Psoas muscle (tissue), 8 donors: ENCODE measurements around the gene CIITA. TPM values are rescaled to one million over a fixed set of nuclear protein-coding genes. Genes with fewer than 3 reads are reported as not detected.

Experiments used
- ATAC-seq, 4 donors: fragments of 200-7000 bp; cut with Tn5 transposase; one replicate each; pipeline ENCODE4 v1.9.1; 2020; ENCODE audit warnings: moderate library complexity in 3 of 4, mild to moderate bottlenecking in 2 of 4
- DNase-seq, 2 donors: peaks; one replicate each; pipeline ENCODE4 v3.0.0-alpha.2; 2020
- H3K27ac ChIP-seq: fragments of 200-600 bp; one replicate; pipeline ENCODE4 v1.8.0; 2022
- H3K27me3 ChIP-seq, 3 donors: fragments of 200-600 bp in 1 of 3; one replicate each; pipeline versions ENCODE4 v1.6.1 to v1.8.0; 2013 to 2022; ENCODE audit warnings: low read length in 2 of 3, mild to moderate bottlenecking in 2 of 3, moderate library complexity in 1 of 3; ENCODE audit not compliant: insufficient read depth in 3 of 3
- H3K36me3 ChIP-seq, 2 donors: fragments of 200-600 bp in 1 of 2; one replicate each; pipeline versions ENCODE4 v1.6.1 to v1.8.0; 2013 to 2022; ENCODE audit warnings: low read depth in 1 of 2, mild to moderate bottlenecking in 1 of 2, moderate library complexity in 1 of 2; ENCODE audit not compliant: insufficient read depth in 1 of 2
- H3K4me1 ChIP-seq: fragments of 200-600 bp; one replicate; pipeline ENCODE4 v1.8.0; 2022
- H3K4me3 ChIP-seq: fragments of 200-600 bp; one replicate; pipeline ENCODE4 v1.8.0; 2022; ENCODE audit warnings: mild to moderate bottlenecking
- H3K9me3 ChIP-seq: fragments of 200-600 bp; one replicate; pipeline ENCODE4 v1.8.0; 2022
- WGBS, 3 donors: extraction: QIAGEN DNeasy Blood & Tissue Kit; methylation state at CpG; one replicate each; pipeline versions ENCODE4 v1.1.6 to v1.1.7; 2013; 5-methylcytosine and 5-hydroxymethylcytosine counted together
- intact Hi-C, 2 donors: fragments of 100-400 bp; cut with DNase I; formaldehyde crosslinking; loops; one replicate each; pipeline versions ENCODE4 v1.11.0 to v1.14.2; 2022
- polyA plus RNA-seq, 3 donors: library from polyadenylated mRNA; stranded (reverse); fragments of 200-250 nt; gene quantifications; one replicate each; pipeline ENCODE4 v1.2.3, GENCODE V29; 2013
- total RNA-seq, 4 donors: library from RNA; stranded (reverse); fragmentation: NEBNext Ultra II Directional in 2 of 4; extraction: Animal tissue kit (Norgen Biotek cat#: 25700) in 2 of 4; gene quantifications; one replicate each; pipeline versions ENCODE4 v1.2.1 to v1.2.4, GENCODE V29; 2021 to 2023
- TF ChIP-seq, protein P1 (sequence below): fragments of 200-600 bp; IDR thresholded peaks from one replicate; pipeline ENCODE4 v1.8.0; 2022; ENCODE audit warnings: antibody characterized with exemption
- donor health status: healthy with polysubstance abuse.
- donor health status: DM: no; HTN: no; CAD: no; lungs with moderate emphysema.
- donor health status: Bipolar disorder and iron deficiency.
- donor health status: healthy.
- donor health status: DM: yes; HTN: yes; CAD: no.
- donor health status: DM: no; HTN: no; CAD: no.
- donor health status: DM: no; HTN: no; CAD: no.
- donor health status: DM: yes; HTN: yes; CAD: no.

The CIITA gene
- total and polyA plus RNA-seq, 7 donors: 2.3 to 15.3 (median 4.1) TPM

DNA sequence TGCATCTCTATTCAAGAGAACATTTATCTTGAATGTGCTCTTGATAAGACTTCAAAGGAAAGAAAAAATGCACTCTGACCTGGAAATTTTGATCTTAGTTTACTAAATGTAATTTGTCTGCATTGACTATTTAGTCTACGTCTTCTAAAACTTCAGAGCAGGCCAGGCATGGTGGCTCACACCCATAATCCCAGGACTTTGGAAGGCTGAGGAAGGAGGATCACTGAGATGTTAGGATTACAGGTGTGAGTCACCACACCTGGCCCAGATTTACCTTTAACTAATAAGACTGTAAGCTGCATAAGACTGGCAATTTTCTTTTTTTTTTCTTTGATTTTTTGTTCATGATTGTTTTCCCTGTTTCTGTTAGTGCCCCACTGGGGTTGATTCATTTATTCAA, 18.8 kb upstream of the CIITA start:
- no peaks in the 10 kb centered on the region for H3K4me1 ChIP-seq
- intact Hi-C loops: no loop called here
- no peak overlapping the region for H3K4me3 ChIP-seq
- TF ChIP-seq, protein P1, sequence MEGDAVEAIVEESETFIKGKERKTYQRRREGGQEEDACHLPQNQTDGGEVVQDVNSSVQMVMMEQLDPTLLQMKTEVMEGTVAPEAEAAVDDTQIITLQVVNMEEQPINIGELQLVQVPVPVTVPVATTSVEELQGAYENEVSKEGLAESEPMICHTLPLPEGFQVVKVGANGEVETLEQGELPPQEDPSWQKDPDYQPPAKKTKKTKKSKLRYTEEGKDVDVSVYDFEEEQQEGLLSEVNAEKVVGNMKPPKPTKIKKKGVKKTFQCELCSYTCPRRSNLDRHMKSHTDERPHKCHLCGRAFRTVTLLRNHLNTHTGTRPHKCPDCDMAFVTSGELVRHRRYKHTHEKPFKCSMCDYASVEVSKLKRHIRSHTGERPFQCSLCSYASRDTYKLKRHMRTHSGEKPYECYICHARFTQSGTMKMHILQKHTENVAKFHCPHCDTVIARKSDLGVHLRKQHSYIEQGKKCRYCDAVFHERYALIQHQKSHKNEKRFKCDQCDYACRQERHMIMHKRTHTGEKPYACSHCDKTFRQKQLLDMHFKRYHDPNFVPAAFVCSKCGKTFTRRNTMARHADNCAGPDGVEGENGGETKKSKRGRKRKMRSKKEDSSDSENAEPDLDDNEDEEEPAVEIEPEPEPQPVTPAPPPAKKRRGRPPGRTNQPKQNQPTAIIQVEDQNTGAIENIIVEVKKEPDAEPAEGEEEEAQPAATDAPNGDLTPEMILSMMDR: no peak
- no peak overlapping the region for H3K27ac ChIP-seq
- H3K9me3 ChIP-seq: no peaks in the 10 kb centered on the region
- no peaks in the 10 kb centered on the region for H3K36me3 ChIP-seq
- ATAC-seq (no peak), DNase-seq (no peak)
- H3K27me3 ChIP-seq: no peaks in the 10 kb centered on the region
- 76 to 82% (median 81%) methylated on average over 1 of the region's 1 CpG for WGBS, 3 donors

DNA sequence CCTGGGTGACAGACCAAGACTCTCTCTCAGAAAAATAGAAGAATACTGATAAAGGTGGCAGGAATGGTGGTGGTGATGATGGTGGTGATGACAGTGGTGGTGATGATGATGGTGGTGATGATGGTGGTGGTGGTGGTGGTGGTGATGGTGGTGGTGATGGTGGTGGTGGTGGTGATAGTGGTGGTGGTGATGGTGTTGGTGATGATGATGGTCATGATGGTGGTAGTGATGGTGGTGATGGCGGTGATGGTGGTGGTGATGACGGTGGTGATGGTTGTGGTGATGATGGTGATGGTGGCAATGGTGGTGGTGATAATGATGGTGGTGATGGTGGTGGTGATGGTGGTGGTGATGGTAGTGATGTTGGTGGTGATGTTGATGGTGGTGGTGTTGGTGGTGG, 18.0 kb upstream of the CIITA start:
- ATAC-seq (no peak), DNase-seq (no peak)
- H3K9me3 ChIP-seq: no peaks in the 10 kb centered on the region
- no peak overlapping the region for H3K27ac ChIP-seq
- no peaks in the 10 kb centered on the region for H3K36me3 ChIP-seq
- 48 to 98% (median 80%) methylated on average over 2 of the region's 2 CpGs for WGBS, 3 donors
- no peaks in the 10 kb centered on the region for H3K4me1 ChIP-seq
- intact Hi-C loops: no loop called here
- TF ChIP-seq, protein P1: no peak
- H3K27me3 ChIP-seq: no peaks in the 10 kb centered on the region
- no peak overlapping the region for H3K4me3 ChIP-seq

DNA sequence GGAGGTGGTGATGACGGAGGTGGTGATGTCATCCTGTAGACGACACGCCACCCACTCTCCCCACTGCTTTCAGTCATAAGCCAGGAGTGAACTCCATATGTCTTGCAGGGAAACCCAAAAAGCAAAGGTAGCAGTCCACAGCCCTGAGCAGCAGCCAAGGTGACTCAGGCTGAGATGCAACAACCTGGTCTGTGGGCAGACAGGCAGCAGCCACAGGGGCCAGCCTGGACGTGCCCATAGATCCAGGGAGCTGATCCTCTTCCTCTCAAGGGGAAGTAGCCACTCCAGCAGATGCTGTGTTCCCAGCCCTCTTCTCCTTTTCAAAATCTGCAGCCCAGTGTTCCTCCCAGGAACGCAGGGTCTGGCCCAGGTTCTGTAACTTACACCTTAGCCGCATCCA, 17.3 kb upstream of the CIITA start:
- H3K4me1 ChIP-seq: no peaks in the 10 kb centered on the region
- H3K27me3 ChIP-seq: no peaks in the 10 kb centered on the region
- no peak for ATAC-seq
- H3K4me3 ChIP-seq: no peak overlapping the region
- no peaks in the 10 kb centered on the region for H3K9me3 ChIP-seq
- H3K36me3 ChIP-seq: no peaks in the 10 kb centered on the region
- TF ChIP-seq, protein P1: no peak
- intact Hi-C loops: no loop called here
- DNase-seq: no peak
- 89% methylated on average over 6 of the region's 6 CpGs for WGBS, 3 donors
- H3K27ac ChIP-seq: no peak overlapping the region

DNA sequence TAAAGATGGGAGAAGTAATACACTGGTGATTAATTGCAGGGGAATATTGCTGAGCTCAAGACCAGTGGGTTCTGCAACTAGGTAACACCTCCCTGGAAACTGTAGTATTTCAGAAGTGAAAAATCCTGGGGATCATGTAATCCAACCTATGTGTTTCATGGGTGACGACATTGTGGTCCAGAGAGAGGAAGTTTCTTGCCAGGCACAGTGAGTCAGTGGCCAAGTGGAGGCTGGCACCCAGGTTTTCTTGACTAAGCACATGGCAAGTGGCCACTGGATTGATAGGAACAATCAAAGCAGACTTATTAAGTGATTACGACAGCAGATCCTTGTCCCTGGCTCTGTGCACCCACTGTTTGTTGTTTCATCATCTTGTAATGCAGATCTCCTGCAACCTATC, 14.6 kb upstream of the CIITA start:
- no peak for DNase-seq
- WGBS, 3 donors: 27 to 46% (median 36%) methylated on average over 2 of the region's 2 CpGs
- TF ChIP-seq, protein P1: no peak

More for the DNA sequence above, 14.6 kb upstream of the CIITA start:
- H3K27me3 ChIP-seq: no peaks in the 10 kb centered on the region
- H3K4me3 ChIP-seq: no peak overlapping the region
- peaks cover 5% of the 10 kb centered on the region for H3K4me1 ChIP-seq
- no peak overlapping the region for H3K27ac ChIP-seq
- intact Hi-C loops: no loop called here
- peak in 3 of 4 donors; percentile 38 to 53 (median 44) for ATAC-seq
- no peaks in the 10 kb centered on the region for H3K36me3 ChIP-seq
- no peaks in the 10 kb centered on the region for H3K9me3 ChIP-seq
